Activated naive CD8-positive, alpha-beta T cell treated with anti-CD3 and anti-CD28 coated beads, Interleukin-2, amount 10 ng/mL, durations not matched to agents 7 days and 5 days (primary cell): ENCODE measurements around the gene AIMP1. TPM values are rescaled to one million over a fixed set of nuclear protein-coding genes. Genes with fewer than 3 reads are reported as not detected.
"Not testable (repeated sequence)": the region's sequence is repeated elsewhere in the genome, so short reads cannot be mapped to it uniquely, and the experiment has no call there.

ENCODE experiments used
- ATAC-seq: fragments of 150-1000 bp; cut with Tn5 transposase; one replicate; pipeline ENCODE4 v1.10.0; 2021; ENCODE audit warnings: low read depth, moderate library complexity
- POLR2A ChIA-PET: fragments of 350-600 bp; sonication (Branson Sonifier 250); formaldehyde crosslinking; loops from one replicate; lab custom pipeline; 2021; ENCODE audit warnings: antibody characterized with exemption; lab: Charles Lee
- DNase-seq: peaks from one replicate; pipeline ENCODE4 v3.0.0; 2021
- H3K27ac Mint-ChIP-seq: one replicate; pipeline ENCODE4 v1.8.0; 2022; ENCODE audit warnings: mild to moderate bottlenecking, mixed read lengths
- H3K27me3 Mint-ChIP-seq: one replicate; pipeline ENCODE4 v1.8.0; 2022; ENCODE audit warnings: mild to moderate bottlenecking, moderate library complexity, mixed read lengths
- H3K36me3 Mint-ChIP-seq: one replicate; pipeline ENCODE4 v1.8.0; 2021; ENCODE audit warnings: mild to moderate bottlenecking, mixed read lengths
- H3K4me1 Mint-ChIP-seq: one replicate; pipeline ENCODE4 v1.8.0; 2021; ENCODE audit warnings: mixed read lengths
- H3K4me3 Mint-ChIP-seq: one replicate; pipeline ENCODE4 v1.8.0; 2022; ENCODE audit warnings: mild to moderate bottlenecking, moderate library complexity, mixed read lengths
- H3K9me3 Mint-ChIP-seq: one replicate; pipeline ENCODE4 v1.8.0; 2021; ENCODE audit warnings: mixed read lengths
- total RNA-seq, 2 experiments: library from RNA; stranded (reverse); gene quantifications; one replicate each; pipeline ENCODE4 v1.2.3, GENCODE V29; 2021

AIMP1 gene
- total RNA-seq, 2 experiments from 2014 or later = 47.3 to 57.5 TPM

DNA sequence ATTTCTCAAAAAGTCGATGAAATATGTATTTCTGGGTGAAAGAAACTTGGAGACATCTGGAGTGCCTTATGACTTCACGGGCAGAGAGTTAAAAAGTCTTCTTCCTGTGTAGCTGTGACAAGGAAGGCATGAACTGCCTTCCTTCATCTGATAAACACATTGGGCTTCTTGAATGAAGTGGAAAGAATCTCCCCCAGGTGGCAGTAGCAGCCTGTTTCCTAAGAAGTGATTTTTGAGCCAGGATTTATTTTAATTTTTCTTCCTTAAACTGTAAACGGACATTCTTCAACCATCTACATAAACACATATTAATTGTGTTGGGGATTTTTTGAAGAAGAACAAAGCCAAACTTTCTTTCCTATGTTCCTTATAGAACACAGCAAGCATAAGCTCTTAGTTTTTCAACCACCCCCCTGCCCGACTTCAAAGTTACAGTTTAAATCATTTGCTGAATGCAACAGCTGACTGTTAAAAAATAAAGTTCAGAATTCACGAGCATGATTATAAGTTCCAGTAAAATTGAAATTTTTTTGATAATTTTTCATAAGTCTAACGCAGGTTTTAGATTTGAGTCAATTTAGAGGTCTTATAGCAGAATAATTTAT is 53.2 kb downstream of the AIMP1 start:
- DNase-seq = no peak
- Mint-ChIP-seq H3K27ac (no peak overlapping the region), H3K27me3 (peaks cover 25% of the 10 kb centered on the region), H3K4me1 (peaks cover 2% of the 10 kb centered on the region), H3K36me3 (no peaks in the 10 kb centered on the region), H3K9me3 (no peaks in the 10 kb centered on the region), H3K4me3 (no peak overlapping the region)
- POLR2A ChIA-PET = no interaction called here
- ATAC-seq = peak; percentile 63

DNA sequence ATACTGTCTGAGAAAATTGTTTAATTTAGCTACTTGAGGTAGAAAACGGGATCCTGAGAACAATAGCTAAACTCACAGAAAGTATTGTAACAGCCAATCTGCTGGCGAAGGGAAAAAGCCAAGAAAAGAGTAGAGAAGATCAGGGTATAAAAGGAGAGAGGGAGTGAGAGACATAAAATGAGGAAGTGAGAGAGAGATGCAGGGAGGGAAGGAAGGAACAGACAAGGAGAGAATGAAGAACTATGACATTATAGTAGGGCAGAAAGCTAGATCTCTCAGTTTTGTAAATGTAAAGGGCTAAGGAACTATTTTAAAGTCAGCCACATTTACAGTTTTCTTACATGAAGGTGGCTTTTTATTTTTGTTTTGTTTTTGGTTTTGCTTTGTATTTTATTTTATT is 53.9 kb downstream of the AIMP1 start:
- DNase-seq = no peak
- ATAC-seq = no peak
- POLR2A ChIA-PET = no interaction called here
- no peak overlapping the region for H3K27ac Mint-ChIP-seq
- H3K9me3 Mint-ChIP-seq = no peaks in the 10 kb centered on the region
- H3K4me1 Mint-ChIP-seq = peaks cover 2% of the 10 kb centered on the region
- no peaks in the 10 kb centered on the region for H3K36me3 Mint-ChIP-seq
- no peak overlapping the region for H3K4me3 Mint-ChIP-seq
- peaks cover 25% of the 10 kb centered on the region for H3K27me3 Mint-ChIP-seq

DNA sequence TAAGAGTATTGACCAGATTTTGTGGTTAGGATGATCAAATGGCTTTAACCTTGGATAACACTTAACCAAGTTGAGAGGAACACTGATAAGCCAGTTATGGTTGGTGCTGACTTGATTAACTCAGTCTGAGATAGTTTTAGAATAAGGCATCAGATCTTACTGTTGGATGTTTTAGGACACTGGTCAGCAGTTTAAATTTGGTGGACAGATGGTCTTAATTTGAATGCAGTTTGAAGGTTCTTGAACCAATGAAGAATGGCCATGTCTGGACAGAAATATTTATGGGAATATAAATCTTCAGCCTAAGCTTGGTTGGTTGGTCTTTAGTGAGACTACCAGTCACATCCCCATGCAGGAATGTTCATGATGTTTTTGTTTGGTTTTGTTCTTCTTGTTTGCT is 54.8 kb downstream of the AIMP1 start:
- no peaks in the 10 kb centered on the region for H3K9me3 Mint-ChIP-seq
- ATAC-seq (no peak), DNase-seq (no peak)
- no peak overlapping the region for H3K4me3 Mint-ChIP-seq
- no peak overlapping the region for H3K27ac Mint-ChIP-seq
- peaks cover 25% of the 10 kb centered on the region for H3K27me3 Mint-ChIP-seq
- H3K4me1 Mint-ChIP-seq = peaks cover 2% of the 10 kb centered on the region
- POLR2A ChIA-PET = no interaction called here
- no peaks in the 10 kb centered on the region for H3K36me3 Mint-ChIP-seq

DNA sequence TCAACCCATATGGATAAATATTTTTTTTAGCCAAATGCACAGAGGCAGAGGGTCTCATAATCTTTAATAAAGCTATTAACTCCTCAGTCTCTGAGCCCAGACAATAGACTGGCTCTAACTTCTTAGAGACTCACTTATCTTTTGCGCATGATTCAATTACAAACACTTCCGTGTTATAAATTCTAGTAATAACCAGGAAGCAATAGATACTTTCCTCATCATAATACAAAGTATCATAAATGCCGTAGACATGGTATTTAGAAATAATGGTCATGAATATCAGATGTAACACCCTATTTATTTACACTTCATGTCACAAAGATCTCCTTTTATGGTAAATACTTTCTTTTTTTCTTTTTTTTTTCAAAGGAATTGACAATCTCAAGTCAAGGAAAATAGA is 56.7 kb downstream of the AIMP1 start:
- Mint-ChIP-seq H3K9me3 (no peaks in the 10 kb centered on the region), H3K4me1 (peaks cover 2% of the 10 kb centered on the region), H3K4me3 (no peak overlapping the region), H3K36me3 (no peaks in the 10 kb centered on the region), H3K27ac (no peak overlapping the region), H3K27me3 (peaks cover 25% of the 10 kb centered on the region)
- DNase-seq (no peak), ATAC-seq (no peak)
- POLR2A ChIA-PET = no interaction called here

DNA sequence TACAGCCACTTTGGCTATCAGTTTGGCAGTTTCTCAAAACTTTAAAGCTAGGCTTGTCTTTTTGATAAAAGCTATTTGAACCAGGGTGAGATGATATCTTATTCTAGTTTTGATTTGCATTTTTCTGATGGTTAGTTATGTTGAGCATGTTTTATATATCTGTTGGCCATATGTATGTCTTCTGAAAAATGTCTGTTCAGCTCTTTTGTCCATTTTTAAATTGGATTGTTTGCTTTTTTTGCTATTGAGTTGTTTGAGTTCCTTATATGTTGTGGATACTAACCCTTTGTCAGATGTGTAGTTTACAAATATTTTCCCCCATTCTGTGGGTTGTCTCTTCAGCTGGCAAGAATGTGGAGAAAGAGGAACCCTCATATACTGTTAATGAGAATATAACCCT is 63.8 kb downstream of the AIMP1 start:
- no peak overlapping the region for H3K27ac Mint-ChIP-seq
- POLR2A ChIA-PET = no interaction called here
- ATAC-seq (no peak), DNase-seq (no peak)
- H3K9me3 Mint-ChIP-seq = no peaks in the 10 kb centered on the region
- H3K4me3 Mint-ChIP-seq = no peak overlapping the region
- H3K4me1 Mint-ChIP-seq = no peaks in the 10 kb centered on the region
- H3K36me3 Mint-ChIP-seq = no peaks in the 10 kb centered on the region
- peaks cover 6% of the 10 kb centered on the region for H3K27me3 Mint-ChIP-seq

DNA sequence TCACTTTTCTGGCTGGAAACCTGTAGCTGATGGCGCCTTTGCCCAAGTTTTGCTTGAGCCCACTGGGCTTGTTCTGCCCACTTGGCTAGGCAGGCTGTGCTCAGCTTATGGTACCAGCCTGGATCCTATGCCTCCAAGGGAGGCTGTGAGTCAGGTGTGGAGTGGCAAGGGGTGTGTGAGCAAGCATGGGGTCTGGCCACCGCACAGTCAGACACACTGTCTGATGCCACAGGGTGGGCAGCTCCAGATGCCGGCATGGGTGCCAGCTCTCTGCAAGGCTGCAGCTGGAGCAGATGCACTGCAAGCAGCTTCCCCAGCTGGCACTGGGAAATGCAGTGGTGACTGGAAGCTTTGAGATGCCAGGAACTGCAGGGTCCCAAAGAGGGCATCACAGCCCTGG is 68.5 kb downstream of the AIMP1 start:
- H3K36me3 Mint-ChIP-seq = no peaks in the 10 kb centered on the region
- ATAC-seq (no peak), DNase-seq (no peak)
- no peaks in the 10 kb centered on the region for H3K4me1 Mint-ChIP-seq
- no peak overlapping the region for H3K27ac Mint-ChIP-seq
- H3K9me3 Mint-ChIP-seq = no peaks in the 10 kb centered on the region
- H3K4me3 Mint-ChIP-seq = no peak overlapping the region
- peaks cover 4% of the 10 kb centered on the region for H3K27me3 Mint-ChIP-seq
- POLR2A ChIA-PET = no interaction called here

DNA sequence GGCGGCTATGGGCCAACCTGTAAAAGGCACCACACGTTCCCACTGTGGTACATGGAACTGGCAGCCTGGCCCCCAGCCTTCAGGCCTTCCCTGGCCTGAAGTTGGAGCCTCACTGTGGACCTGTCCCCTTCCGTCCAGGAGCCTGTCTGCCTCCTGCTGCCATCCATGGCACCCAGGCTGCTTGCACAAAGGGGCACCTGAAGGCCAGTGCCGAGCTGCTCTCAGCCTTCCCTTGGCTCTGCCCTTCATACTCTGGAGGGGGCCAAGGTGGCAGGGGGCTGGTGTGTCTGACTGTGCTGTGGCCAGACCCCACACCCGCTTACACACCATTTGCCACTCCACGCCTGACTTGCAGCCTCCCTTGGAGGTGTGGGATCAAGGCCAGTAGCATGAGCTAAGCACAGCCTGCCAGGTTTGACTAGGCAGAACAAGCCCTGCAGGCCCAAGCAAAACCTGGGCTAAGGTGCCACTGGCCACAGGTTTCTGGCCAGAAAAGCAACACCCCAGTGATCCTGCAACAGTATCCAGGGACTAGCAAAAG is 69.6 kb downstream of the AIMP1 start:
- Mint-ChIP-seq H3K36me3 (no peaks in the 10 kb centered on the region), H3K27ac (no peak overlapping the region), H3K4me3 (no peak overlapping the region), H3K9me3 (no peaks in the 10 kb centered on the region), H3K27me3 (no peaks in the 10 kb centered on the region), H3K4me1 (no peaks in the 10 kb centered on the region)
- DNase-seq = no peak
- POLR2A ChIA-PET = no interaction called here
- ATAC-seq = no peak

DNA sequence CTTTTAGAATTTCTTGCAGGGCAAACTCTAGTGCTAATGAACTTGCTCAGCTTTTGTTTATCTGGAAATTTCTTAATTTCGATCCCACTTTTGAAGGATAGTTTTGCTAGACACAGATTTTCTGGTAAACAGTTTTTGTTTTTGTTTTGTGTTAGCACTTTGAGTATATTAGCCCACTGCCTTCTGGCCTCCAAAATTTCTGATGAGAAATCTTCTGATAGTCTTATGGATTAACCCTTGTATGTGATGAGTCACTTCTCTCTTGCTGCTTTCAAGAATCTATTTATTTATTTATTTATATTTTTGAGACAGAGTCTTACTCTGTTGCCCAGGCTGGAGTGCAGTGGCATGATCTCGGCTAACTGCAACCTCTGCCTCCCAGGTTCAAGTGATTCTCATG is 79.2 kb downstream of the AIMP1 start:
- Mint-ChIP-seq H3K4me3 (no peak overlapping the region), H3K27ac (no peak overlapping the region), H3K9me3 (peaks cover 10% of the 10 kb centered on the region), H3K4me1 (no peaks in the 10 kb centered on the region), H3K36me3 (no peaks in the 10 kb centered on the region), H3K27me3 (no peaks in the 10 kb centered on the region)
- no peak for DNase-seq
- POLR2A ChIA-PET = no interaction called here
- ATAC-seq = no peak

DNA sequence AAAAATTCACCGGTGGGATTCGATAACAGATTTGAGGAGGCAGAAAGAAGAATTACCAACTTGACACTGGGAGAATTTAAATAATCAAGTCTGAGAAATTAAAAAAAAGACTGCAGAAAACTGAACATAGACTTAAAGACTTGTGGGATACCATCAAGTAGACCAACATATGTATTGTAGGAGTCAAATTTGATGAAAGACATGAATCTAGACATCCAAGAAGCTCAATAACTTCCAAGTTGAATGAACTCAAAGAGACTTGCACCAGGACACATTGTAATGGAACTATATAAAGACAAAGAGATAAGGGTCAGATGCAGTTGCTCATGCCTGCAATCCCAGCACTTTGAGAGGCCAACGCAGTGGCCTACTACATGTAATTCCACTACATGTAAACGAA is 82.5 kb downstream of the AIMP1 start:
- not testable (repeated sequence) for H3K27me3 Mint-ChIP-seq, ATAC-seq, H3K4me1 Mint-ChIP-seq

More for the DNA sequence above, 82.5 kb downstream of the AIMP1 start:
- DNase-seq, H3K36me3 Mint-ChIP-seq, H3K4me3 Mint-ChIP-seq, POLR2A ChIA-PET, H3K27ac Mint-ChIP-seq: not testable (repeated sequence)
- H3K9me3 Mint-ChIP-seq = peaks cover 13% of the 10 kb centered on the region

Other genes starting within 250 kb of the AIMP1 start
- gene TBCK, start 341 bp upstream of the AIMP1 start, total RNA-seq = 10 to 100 TPM; 38.2 to 46.2 TPM
- not detected for gene GIMD1, start 52.2 kb downstream of the AIMP1 start, total RNA-seq